Left kidney (tissue), 2 donors: ENCODE data around the gene IL25. TPM values are rescaled to one million over a fixed set of nuclear protein-coding genes. Genes with fewer than 3 reads are reported as not detected.
"Not testable (repeated sequence)": the region's sequence is repeated elsewhere in the genome, so short reads cannot be mapped to it uniquely, and the experiment has no call there.

Experiments used
- DNase-seq: peaks from one replicate; pipeline ENCODE4 v3.0.0-alpha.2; 2013
- polyA plus RNA-seq: library from polyadenylated mRNA; unstranded; fragments of 120-200 nt; gene quantifications from one replicate; pipeline ENCODE4 v1.2.1, GENCODE V29; 2013; ENCODE audit not compliant: insufficient read length

The IL25 gene
- polyA plus RNA-seq, 1 donor = not detected

DNA sequence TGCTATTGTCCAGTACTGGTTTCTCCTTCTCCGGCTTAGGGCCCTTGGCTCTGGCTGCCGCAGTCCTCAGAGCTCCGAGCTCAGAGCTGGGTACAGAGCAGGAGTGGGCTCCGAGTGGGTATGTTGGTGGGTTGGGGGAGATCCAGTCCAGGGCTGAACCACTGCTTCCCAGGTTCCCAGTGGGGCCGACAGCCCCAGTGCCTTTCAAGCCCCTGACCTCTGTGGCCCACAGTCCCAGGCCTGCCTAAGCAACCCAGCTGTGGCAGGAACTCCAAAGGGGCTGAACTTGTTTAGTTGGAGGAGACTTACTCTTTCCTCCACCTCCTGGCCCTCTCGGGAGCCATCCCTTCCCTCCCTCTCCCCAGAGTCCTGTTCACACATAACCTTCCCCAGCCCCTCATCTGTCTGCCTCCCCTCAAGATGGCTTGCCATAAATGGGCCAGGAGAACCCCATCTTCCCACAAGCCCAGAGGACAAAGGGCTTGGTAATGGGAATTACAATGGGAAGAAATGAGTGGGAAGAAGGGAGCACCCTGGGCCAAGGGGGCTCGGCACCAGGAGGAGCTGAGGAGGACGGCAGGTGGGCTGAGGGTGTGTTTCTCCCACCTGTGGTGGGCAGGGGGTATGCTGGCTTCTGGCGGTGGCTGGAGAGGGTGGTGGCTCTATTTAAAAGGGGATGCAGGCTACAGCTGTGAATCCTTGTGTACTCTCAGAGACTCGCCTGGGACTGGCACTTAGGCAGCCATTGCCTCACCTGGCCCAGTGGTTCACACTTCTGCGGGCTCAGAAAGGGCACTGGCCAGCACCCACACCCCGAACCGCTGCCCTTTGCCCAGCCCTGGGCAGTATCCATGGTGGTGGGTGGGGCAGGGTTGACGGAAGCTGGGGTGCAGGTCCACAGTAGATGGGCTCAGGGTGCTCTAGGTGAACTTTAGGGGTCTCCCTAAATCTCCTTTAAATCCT, 39.2 kb downstream of the IL25 start:
- DNase-seq = no peak

- DNase-seq = no peak
Measured at GRCh38 chr14:23413681-23414080, 41.1 kb downstream of the IL25 start.

- DNase-seq = no peak
Measured at GRCh38 chr14:23414254-23414653, 41.6 kb downstream of the IL25 start.

DNA sequence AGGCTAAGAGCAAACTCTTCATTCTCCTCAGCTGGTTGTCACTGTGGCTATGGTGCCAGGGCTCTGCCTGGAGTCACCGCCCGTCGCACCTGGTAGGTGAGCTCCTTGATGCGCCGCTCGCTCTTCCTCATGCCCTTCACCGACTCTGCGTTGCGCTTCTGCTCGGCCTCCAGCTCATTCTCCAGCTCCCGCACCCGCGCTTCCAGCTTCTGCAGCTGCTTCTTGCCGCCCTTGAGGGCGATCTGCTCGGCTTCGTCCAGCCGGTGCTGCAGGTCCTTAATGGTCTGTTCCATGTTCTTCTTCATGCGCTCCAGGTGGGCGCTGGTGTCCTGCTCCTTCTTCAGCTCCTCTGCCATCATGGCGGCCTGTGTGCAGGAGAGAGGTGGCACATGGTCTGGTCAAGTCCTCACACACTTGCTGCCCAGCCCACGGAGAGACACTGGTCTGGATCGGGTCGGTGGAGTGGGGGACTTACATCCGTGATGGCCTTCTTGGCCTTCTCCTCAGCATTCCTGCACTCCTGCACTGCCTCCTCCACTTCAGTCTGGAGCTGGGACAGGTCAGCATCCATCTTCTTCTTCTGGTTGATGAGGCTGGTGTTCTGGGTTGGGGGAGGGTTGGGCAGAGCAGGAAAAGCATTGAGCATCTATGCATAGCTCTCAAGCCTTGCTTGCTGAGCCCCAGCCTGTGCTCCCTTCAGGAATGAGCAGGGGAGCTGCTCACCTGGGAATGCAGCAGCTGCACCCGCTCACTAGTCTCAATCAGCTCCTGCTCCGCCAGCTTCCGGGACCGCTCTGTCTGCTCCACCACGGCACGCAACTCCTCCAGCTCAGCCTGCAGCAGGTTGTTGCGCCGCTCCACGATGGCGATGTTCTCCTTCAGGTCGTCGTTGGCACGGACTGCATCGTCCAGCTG, 42.6 kb downstream of the IL25 start:
- DNase-seq = no peak

DNA sequence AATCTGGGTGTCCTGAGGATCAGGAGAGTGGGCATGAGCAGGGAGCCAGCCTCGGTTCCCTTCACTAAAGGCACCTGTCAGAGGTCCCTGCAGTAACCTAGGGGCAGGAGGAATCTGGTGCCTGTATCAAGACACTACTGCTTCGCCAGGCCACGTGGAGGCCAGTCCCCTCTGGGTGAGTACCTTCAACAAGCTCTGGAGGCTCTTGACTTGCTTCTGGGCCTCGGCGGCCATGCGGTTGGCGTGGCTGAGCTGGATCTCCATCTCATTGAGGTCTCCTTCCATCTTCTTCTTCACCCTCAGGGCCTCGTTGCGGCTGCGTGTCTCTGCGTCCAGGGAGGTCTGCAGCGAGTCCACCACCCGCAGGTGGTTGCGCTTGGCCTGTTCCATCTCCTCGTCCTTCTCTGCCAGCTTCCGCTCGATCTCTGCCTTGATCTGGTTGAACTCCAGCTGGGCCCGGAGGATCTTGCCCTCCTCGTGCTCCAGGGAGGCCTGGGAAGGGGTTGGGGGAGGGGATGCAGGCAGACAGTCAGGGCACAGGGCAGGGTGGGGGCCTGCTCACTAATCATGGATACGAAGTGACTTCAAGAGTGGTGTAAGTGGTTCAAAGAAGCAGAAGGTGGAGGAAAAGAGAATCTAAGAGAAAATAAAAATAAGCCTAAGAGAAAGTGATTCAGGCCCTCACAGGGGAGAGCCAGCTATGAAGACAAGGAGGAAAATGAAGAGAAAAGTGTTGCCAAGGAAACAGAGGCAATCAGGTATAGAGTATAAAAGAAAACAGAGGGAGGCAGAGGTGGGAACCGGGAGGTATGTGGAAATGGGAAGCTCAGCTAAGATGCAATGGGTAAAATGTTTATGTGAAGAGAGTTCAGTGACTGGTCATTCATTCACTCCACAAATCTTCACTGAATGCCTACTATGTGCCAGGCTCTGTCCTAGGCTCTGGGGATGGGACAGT, 43.5 kb downstream of the IL25 start:
- no peak for DNase-seq

DNA sequence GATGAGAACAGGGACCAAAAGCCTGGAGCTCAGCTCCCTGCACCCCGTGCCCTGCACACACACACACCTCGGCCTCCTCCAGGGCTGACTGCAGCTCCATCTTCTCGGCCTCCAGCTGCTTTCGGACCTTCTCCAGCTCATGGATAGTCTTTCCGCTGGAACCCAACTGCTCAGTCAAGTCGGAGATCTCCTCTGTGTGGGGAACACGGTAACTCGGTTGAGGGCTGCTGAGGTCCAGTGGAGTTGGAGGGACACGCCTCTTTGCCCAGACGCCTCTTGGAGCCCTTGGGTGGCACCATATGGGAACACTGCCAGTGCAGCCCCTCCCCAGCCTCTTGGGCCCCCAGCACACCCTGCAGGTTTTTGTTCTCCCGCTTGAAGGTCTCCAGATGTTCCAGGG, 44.2 kb downstream of the IL25 start:
- no peak for DNase-seq

DNA sequence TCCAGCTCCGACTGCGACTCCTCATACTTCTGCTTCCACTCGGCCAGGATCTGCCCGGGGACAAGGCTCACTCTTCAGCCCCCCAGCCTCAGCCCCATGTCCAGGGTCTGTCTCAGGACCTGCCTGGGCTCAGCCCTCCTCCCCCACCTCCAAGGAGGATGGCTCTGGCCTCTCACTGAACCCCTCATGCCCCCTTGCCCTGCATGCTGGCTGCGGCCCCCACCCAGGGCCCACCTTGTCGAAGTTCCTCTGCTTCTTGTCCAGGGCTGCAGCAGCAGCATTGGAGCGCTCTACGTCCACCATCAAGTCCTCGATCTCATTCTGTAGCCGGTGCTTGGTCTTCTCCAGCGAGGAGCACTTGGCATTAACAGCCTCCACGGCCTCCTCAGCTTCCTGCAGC, 44.7 kb downstream of the IL25 start:
- DNase-seq = not testable (repeated sequence)

DNA sequence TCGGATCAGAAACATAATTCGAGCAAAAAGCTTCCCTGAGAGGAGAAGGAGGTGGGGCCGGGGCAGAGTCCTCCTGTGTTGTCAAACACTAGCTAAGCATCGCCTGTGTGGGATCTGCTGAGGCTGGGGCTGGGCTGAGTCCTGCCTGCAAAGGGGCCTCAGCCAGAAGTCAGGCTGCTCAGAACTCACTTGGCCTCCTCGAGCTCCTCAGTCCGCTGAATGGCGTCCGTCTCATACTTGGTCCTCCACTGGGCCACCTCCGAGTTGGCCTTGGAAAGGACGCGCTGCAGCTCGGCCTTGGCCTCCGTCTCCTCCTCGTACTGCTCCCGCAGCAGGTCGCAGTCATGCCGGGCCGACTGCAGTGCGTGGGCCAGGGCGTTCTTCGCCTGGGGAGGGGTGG, 45.4 kb downstream of the IL25 start:
- DNase-seq = no peak

DNA sequence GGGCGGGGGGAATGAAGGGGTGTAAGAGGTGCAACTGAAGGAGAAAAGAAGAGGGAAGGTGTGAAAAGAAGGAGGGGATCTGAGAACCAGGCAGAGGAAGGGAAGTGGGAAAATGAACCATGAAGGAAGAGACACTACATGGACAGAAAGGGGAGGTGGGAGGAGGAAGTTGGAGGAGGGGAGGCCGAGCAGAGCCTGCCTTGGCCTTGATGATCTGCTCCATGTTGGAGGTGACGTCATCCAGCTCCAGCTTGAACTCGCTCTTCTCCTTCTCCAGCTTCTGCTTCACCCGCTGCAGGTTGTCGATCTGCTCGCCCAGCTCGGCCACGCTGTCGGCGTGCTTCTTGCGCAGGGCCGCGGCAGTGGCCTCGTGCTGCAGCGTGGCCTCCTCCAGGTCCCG, 47.0 kb downstream of the IL25 start:
- DNase-seq = not testable (repeated sequence)

DNA sequence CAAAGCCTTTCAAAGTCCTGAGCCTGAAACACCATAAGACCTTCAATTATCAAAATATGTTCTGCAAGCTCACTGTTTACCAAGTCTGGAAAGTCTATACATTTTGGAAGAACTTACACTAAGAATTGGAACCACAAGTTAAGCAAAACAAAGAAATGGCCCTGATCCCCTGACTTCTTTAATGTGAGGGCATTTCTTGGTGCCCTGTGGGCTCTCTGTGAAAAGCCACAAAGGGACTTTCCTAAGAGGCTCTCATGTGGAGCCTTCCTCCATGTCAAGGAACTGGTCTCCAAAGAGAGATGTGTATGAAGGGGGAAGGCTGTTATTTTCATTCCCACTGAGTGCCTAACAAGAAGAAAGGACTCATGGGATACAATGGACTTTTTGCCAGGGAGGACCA, 49.0 kb downstream of the IL25 start:
- no peak for DNase-seq

DNA sequence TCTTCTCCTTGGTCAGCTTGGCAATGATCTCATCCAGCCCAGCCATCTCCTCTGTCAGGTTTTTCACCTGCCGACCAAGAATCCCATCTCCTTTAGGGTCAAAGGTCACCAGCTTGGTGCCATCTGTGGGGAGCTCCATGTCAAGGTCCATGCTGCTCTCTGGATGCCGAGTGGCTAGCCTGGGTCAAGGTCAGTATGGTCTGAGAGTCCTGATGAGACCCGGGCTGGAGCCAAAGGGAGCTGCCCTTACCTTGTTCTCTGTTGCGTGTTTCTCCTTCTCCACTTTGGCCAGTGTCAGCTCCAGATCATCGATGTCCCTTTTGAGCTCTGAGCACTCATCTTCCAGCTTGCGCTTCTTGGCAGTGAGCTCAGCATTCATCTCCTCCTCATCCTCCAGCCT, 51.0 kb downstream of the IL25 start:
- no peak for DNase-seq

DNA sequence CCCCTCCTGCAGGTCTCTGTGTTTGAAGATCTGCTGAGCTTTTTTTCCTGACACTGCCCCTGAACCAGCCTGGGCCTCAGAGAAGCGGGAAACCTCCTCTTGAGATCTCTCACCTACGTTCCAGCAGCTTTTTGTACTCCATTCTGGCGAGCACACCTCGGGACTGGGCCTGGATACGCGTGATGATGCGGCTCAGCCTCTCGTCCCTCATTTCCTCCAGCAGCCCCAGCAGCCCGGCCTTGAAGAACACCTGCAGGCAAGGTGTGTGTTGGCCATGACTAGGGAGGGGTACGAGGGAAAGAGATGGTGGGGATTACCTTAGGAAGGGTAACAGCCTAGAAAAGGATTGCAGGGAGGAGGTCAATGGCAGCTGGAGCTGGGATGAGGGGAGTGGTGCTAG, 52.6 kb downstream of the IL25 start:
- no peak for DNase-seq

GRCh38 chr14:23425798-23426197, 53.2 kb downstream of the IL25 start:
- not testable (repeated sequence) for DNase-seq

Other genes starting within 250 kb of the IL25 start
- 92.4 TPM for gene SLC7A8, start 189.1 kb upstream of the IL25 start, polyA plus RNA-seq
- 2.3 TPM for gene RNF212B, start 134.9 kb upstream of the IL25 start, polyA plus RNA-seq
- 28.0 TPM for gene HOMEZ, start 86.7 kb upstream of the IL25 start, polyA plus RNA-seq
- gene PPP1R3E, start 70.0 kb upstream of the IL25 start, polyA plus RNA-seq = 42.5 TPM
- 50.6 TPM for gene BCL2L2, start 66.0 kb upstream of the IL25 start, polyA plus RNA-seq
- 309 TPM for gene PABPN1, start 51.4 kb upstream of the IL25 start, polyA plus RNA-seq
- 62.4 TPM for gene SLC22A17, start 19.9 kb upstream of the IL25 start, polyA plus RNA-seq
- 35.4 TPM for gene EFS, start 7.6 kb upstream of the IL25 start, polyA plus RNA-seq
- 1.0 TPM for gene CMTM5, start 4.2 kb downstream of the IL25 start, polyA plus RNA-seq
- 0.13 TPM for gene MYH6, start 35.5 kb downstream of the IL25 start, polyA plus RNA-seq
- gene MYH7, start 62.9 kb downstream of the IL25 start, polyA plus RNA-seq = 0.32 TPM
- 69.7 TPM for gene NGDN, start 96.9 kb downstream of the IL25 start, polyA plus RNA-seq
- gene ZFHX2, start 179.0 kb downstream of the IL25 start, polyA plus RNA-seq = 9.6 TPM
- 19.4 TPM for gene THTPA, start 183.5 kb downstream of the IL25 start, polyA plus RNA-seq
- 99.6 TPM for gene AP1G2, start 195.0 kb downstream of the IL25 start, polyA plus RNA-seq
- gene JPH4, start 206.0 kb downstream of the IL25 start, polyA plus RNA-seq = 8.9 TPM